Adipose tissue (tissue), 3 donors: ENCODE data around the gene CSTPP1. TPM values are rescaled to one million over a fixed set of nuclear protein-coding genes. Genes with fewer than 3 reads are reported as not detected.

ENCODE experiments used
- H3K27ac ChIP-seq: one replicate; pipeline ENCODE4 v1.5.1; 2013; ENCODE audit warnings: low read depth, low read length
- WGBS, 3 donors: extraction: QIAGEN DNeasy Blood & Tissue Kit; methylation state at CpG; one replicate each; pipeline ENCODE4 v1.1.7; 2013; 5-methylcytosine and 5-hydroxymethylcytosine counted together
- polyA plus RNA-seq, 3 donors: library from polyadenylated mRNA; stranded (reverse); fragments of 200-250 nt; gene quantifications; one replicate each; pipeline ENCODE4 v1.2.3, GENCODE V29; 2013
- donor health status: healthy with polysubstance abuse.
- donor health status: Bipolar disorder and iron deficiency.
- donor health status: healthy.

The CSTPP1 gene
- polyA plus RNA-seq, 3 donors = 10.2 to 26.9 (median 12.0) TPM

DNA sequence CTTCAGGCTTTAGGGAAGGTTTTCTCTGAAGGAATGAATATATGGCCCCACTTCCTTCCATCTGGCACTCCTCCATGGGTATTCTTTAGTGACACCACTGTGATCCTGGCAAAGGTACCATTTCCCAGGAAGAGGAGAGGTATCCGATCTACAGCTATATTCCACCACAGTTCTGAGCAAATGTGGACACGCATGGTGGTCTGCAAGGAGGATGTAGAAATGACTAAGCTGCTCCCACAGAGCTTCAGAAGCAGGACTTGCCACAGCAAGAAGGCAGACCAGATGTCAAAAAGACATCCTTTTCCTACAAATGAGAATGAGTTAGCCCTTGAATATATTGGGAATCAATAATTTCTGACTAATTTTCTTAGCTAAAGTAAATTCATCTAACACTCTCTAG, 194.6 kb downstream of the CSTPP1 start:
- 95 to 100% (median 97%) methylated on average over 2 of the region's 2 CpGs for WGBS, 3 donors
- no peak overlapping the region for H3K27ac ChIP-seq

DNA sequence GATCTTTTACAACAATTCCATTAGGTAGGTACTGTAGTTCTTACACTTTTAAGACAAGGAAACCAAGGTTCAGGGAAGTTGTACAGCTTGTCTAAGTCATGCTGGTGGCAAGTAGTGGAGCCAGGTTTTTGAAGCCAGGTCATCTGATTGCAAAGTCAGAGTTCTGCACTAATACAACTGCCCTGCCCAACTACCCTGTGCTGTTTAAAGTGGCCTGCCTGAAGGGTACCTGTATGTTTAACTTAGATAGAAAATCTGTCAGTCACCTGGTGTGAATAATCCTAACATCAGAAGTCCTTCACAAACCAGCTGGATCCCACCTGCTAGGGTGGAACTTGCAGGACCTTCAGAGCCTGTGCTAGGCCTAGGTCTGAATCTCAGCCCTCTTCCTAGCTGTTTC, 195.9 kb downstream of the CSTPP1 start:
- no peak overlapping the region for H3K27ac ChIP-seq

DNA sequence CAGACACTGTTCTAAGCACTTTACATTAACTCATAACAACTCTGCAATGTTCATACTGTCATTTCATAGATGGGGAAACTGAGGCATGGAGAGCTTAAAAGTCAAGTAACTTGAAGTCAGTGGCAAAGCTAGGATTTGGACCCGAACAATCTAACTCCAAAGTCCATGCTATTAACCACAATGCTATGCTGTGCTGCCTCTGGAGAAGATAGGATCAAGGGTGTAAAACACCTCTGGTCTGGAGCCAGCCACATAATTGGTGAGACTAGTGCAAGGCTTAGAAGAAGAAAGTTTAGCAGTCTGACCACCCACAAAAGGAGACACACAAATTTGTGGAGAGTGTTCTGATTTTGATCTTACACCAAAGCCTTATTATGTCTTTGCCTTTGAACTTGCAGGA, 196.4 kb downstream of the CSTPP1 start:
- WGBS, 3 donors = 39 to 89% (median 88%) methylated on average over 1 of the region's 1 CpG
- no peak overlapping the region for H3K27ac ChIP-seq

DNA sequence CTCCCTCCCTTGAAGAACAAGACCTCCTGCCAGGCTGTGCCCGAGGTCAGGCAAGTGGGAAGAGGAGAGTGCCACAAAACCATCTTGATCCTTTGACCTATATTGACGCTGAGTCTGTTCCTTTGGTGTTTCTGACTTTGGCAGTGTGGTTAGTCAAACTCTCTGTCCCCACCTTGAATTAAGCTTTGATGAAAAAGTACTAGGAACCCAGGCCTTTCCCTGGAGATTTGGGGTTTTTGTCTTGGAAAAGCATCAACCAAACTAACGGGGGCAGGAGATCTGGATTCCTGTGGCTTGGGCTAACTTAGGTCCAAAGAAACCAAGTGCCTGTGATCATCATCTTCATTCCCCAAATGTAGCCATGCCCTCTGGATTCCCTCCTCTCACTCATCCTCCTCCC, 199.8 kb downstream of the CSTPP1 start:
- 75 to 82% (median 76%) methylated on average over 3 of the region's 3 CpGs for WGBS, 3 donors
- no peak overlapping the region for H3K27ac ChIP-seq

DNA sequence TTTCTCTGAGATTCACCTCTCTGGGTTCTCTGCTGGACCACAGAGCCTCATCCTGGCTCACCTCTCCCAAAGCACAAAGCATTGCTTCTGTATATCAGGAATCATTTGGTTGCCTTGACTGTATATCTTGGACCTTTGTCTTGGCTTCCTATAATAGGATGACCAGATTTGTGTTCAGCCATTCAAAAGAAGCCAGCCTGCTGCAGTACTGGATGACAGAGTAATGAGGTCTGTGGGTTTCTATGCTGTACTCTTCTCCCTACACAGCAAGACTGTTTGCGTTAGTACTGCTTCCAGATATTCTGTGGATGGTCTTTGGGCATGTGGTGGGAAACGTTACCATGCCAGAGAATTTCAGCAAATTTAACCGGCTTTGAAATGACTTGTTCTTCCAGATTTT, 200.4 kb downstream of the CSTPP1 start:
- 91 to 97% (median 97%) methylated on average over 3 of the region's 3 CpGs for WGBS, 3 donors
- no peak overlapping the region for H3K27ac ChIP-seq

DNA sequence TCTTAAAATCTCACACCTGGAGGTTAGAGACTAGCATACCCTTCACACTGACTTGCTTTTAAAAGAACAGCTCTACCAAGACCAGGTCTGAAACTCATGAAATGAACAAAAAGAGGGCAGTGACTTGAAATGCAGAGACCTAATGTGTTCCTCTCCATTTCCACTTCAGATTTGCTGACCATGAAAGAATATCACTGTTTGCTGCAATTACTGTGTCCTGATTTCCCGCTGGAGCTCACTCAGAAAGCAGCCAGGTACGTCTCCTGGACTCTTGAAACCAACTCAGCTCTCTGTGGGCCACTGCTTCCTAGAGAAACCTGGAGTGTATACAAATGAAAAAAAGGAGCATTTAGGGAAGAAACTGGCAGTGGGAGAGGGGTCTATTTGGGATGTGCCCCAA, 200.9 kb downstream of the CSTPP1 start:
- H3K27ac ChIP-seq = no peak overlapping the region
- WGBS, 3 donors = 91 to 99% (median 92%) methylated on average over 2 of the region's 2 CpGs

DNA sequence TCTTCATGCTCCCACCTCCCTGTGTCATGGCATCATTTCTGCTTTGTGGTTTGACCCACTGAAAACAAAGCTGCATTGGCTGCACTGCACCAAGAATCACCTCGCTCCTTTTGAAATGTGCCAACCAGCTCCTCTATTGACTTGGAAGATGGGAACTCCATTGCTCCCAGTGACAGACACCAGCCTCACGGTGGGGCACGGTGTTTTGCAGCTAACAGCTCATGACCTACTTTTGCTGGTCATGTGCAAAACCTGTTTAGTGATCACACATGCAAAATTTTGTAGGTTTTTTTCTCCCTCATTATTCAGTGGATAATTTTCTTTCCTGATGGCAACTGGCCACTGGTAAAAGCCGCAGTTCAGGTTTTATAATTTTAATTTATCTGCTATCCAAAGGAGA, 203.3 kb downstream of the CSTPP1 start:
- no peak overlapping the region for H3K27ac ChIP-seq
- 58 to 90% (median 84%) methylated on average over 4 of the region's 4 CpGs for WGBS, 3 donors

DNA sequence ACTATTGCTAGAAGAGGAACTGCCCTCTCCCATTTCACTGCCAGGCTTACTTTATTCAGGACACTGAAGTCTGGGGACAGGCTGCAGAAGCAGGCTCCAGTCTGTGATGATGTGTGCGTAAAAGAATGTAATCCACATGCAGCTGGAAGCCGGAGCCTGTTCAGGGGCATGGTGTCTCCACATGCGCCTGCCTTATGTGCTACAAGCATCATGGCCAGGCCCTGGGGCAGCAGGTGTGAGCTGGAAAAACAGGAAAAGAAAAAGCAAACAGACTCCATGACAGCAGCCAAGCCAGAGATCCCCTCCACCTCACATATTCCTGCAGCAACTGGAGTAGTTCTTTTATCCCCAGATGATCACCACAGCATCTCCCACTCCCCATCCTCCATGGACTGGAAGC, 206.8 kb downstream of the CSTPP1 start:
- WGBS, 3 donors = 50 to 81% (median 67%) methylated on average over 3 of the region's 3 CpGs
- H3K27ac ChIP-seq = no peak overlapping the region

DNA sequence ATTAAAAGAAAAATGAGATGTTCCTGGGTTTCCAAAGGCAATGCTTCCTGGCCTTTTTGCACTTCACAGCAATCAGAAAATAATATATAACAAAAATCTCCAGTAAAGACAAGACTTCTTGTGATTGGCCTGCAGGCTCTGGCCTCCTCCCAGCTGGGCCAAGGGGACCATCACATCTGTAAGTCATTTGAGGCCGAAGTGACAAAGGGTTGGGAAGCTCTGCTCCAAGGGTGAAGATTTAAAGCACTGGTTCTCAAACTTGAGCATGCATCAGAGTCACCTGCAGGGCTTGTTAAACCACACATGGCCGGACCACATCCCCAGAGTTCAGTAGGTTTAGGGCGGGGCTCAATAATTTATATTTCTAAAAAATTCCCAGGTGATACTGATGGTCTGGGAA, 208.0 kb downstream of the CSTPP1 start:
- H3K27ac ChIP-seq = no peak overlapping the region
- WGBS, 3 donors = 85 to 91% (median 85%) methylated on average over 3 of the region's 3 CpGs

DNA sequence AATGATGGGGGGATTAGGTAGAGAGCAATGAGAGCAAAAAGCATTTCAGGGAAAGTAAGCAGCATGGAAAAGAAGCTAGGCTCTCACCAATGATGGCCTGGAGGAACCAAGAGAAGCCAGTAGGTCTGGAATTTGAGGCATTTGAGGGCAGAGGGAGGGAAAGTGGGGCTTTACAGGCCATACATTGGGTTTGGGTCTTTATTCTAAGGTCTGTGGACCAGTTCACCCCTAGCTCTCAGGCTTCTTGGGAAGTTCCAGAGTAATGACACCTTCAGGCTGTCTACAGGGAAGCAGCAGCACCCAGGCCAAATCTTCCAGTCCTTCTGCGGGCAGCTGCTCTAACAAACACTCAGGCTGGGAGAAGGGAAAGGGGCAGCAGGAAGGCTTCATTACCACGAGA, 210.7 kb downstream of the CSTPP1 start:
- 79 to 92% (median 91%) methylated on average over 2 of the region's 2 CpGs for WGBS, 3 donors
- H3K27ac ChIP-seq = no peak overlapping the region

DNA sequence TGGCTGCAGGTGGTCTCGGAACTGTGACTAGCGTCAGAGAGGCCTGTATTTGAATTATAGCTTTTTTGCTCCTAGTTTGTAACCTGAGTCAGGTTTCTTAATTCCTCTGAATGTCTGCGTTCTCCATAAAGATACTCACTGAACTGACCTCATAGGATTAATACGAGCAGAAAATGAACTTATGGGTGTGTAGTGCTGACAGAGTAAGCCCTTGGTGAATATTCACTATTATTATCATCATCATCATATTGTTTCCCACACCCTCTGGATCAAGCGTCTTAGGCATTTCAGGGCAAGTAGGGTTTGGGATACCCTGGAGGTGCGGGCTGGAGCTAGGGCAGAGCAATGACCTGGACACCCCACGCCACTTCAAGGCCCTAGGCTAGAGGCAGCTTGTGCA, 211.1 kb downstream of the CSTPP1 start:
- no peak overlapping the region for H3K27ac ChIP-seq
- WGBS, 3 donors = 96 to 97% (median 97%) methylated on average over 7 of the region's 7 CpGs

DNA sequence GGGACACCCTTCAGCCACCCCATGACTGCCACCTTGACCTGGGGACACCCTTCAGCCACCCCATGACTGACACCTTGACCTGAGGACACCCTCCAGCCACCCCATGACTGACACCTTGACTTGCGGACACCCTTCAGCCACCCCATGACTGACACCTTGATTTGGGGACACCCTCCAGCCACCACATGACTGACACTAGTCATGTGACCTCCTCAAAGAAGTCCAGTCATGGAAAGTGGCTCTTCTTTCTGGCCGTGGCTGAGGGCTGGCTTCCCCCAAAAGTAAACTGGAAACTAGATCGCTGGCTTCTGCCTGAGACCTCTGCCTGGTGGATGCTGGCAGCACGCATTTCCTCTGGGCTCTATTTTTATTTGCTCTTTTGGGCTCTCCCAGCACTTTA, 211.7 kb downstream of the CSTPP1 start:
- H3K27ac ChIP-seq = no peak overlapping the region
- 55 to 93% (median 87%) methylated on average over 4 of the region's 4 CpGs for WGBS, 3 donors

DNA sequence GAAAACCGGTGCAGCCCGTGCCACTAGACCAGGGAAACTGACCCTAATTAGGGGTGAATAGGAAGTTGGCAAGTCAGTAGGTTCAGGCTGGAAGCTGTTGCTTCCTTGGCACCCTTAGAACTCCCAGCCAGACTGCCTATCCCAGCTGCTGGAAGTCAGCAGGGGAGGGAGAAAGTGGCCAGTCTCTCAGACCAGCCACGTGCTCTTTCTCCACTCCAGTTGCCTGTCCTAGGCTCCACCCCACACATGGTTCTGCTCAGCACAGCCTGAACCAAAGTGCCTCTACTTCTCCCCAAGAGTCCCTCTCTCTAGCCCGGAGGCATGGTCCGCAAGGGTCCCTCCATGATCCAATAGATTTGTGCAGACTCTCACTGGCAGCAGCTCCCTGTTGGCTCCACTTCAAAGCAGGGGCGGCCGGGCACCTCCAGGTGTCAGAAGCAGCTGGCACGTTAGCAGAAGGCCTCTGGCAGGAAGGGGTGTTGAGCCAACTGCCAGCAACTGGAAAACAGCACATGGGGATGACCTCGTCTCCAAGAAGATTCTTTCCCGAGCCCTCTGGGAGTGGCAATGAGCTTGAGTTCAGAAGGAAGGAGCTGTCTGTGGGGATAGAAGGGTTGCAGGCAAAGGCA, 212.5 kb downstream of the CSTPP1 start:
- H3K27ac ChIP-seq = no peak overlapping the region
- WGBS, 3 donors = 29 to 67% (median 63%) methylated on average over 10 of the region's 10 CpGs

DNA sequence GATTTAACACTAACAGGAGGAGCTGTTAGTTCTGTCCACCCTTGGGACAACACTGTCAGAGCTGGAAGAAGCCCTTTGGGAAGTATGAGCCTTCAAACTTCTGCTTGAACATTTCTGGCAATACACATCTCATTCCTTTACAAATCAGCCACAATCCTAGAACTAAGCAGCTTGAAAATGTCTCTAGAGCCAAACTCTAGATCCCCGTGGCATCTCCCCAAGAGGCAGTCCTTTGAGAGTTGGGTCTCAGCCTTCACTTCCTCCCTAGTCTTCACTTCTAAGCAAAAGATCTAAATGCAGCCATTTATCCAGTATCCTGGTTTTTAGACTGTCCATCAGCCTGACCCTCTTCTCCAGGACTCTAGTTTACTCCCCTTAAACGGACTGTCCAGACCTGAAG, 213.2 kb downstream of the CSTPP1 start:
- H3K27ac ChIP-seq = no peak overlapping the region
- 49 to 73% (median 70%) methylated on average over 2 of the region's 2 CpGs for WGBS, 3 donors

DNA sequence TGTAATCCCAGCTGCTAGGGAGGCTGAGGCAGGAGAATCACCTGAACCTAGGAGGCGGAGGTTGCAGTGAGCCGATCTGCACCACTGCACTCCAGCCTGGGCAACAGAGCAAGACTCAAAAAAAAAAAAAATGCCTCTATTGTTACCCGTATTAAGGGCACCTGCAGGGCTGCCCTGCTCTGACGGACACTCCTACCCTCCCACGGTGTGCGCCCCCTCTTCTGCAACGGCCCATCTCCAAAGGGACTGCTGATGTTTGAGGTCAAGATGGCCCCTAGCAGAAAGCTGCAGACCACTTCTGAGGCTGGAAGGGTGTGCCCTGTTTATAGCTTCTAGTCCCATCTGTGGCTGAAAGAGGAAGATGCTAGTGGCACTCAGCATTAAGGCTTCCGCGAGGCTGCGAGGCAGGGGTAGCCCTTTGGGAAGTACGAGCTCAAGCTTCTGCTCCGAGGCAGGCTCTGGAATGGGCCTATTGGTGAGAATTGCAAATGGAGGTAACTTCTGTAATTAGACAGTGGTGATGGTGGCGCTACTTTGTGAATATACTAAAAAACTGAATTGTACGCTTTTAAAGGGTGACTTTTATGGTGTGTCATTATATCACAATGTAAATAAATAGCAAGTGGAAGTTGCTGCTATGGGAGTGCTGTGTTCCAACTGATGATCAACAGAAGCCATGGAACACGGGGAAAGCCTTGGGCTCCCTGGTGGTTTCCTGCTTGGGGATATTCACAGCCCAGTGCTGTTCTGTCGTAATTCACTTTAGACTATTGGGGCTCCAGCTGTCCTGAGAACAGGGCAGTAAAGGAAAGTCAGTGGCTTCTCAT, 215.8 kb downstream of the CSTPP1 start:
- H3K27ac ChIP-seq = no peak overlapping the region
- 72 to 84% (median 81%) methylated on average over 16 of the region's 16 CpGs for WGBS, 3 donors

DNA sequence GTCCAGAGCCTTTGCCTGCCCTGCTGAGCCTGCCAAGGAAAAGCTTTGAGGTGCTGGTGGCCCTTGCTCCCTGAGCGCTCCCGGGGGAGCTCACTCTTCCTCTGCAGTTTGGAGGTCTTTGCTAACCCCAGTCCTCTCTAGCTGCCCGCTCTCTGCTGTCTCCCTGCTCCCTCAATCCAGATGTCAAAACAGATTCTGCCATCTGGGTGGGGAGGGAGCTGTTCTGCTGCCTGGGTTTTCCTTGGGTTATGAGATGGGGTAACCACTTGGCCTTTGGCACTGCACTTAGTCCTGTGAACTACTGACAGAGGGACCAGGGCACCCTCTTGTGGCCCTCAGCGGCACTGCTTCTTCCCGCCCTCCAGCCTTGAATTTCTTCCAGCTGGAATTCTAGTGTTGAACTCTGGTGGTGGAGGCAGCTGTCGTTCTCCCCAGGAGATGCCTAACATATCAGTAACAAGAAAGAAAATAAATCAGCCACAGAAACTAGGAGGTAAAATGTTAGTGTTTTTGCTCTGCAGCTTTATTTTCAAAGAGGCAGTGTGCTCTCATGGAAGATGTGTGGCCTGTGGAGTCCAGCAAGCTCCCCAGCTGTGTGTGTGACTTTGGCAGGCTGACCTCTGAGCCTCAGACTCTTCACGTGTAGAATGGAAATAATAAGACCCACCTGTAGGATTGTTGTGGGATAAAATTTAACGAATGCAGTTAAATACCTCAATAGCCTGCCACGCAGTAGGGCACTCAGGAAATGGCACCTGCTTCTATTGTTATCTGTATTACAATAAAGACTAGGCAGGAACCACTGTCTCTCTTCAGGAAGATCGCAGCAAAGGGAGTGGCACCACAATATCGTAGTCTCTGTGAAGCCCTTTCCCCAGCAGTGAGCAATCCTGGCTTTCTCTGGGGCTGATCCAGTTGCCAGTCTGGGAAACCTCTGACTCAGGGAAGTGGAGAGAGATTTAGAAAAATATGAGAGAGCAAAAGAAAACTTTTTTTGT, 216.7 kb downstream of the CSTPP1 start:
- 32 to 46% (median 45%) methylated on average over 11 of the region's 11 CpGs for WGBS, 3 donors
- no peak overlapping the region for H3K27ac ChIP-seq

DNA sequence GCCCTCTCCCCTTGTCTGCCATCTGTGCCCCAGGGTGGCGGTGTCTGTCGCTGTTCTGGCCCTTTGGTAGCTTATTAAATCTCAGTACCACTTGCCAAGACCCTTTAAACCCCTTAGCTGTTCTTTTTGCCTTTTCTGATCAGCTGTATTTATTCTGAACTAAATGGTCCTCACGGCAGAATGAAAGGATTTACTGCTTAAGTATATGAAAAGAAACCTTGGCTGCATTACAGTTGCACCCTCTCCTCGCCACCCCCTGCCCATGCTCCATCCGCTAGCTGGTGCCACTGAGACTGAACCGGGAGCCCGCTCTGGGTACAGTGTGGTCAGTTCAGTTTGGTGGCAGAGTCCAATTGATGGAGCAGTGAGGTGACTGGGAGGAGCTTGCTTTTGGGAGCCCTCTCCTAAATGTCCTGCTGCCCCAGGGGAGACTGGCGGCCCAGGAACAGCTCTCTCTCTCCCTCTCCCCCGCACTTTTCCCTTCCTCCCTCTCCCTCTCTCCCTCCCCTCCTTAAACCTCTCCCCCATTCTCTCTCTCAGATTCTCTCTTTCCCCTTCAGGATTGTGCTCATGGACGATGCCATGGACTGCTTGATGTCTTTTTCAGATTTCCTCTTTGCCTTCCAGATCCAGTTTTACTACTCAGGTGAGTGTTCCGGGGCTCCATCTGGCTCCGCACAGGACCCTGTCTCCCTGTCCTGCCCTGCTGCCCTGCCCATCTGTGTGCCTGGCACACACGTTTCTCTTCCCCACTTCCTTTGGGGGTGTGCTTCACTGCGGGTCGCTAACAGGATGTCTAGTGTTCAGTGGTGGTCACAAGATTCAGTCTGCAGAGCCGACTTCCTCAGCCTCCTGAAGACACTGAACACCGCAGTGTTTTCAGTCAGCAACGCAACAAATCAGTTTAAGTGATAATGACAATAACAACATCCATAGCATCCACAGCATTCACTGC, 218.3 kb downstream of the CSTPP1 start:
- H3K27ac ChIP-seq = no peak overlapping the region
- 55 to 79% (median 62%) methylated on average over 18 of the region's 18 CpGs for WGBS, 3 donors

DNA sequence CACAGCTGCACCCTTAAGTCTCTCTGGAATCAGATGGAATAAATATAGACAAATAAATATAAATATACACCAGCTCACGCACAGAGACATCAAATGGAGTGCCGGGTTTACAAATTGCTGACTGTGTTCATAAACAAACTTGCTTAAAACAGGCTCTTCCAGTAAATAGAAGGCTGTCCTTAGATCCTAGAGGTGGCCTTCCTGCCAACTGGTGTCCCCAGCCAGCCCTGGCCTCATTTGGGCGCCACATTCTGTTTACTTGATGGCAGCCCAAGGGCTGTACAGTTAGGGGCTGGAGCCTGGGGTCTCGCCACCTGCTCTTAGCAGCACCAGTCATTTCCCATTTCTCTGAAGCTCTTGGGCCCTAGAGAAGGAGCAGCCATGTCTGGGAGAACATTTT, 219.3 kb downstream of the CSTPP1 start:
- 78 to 94% (median 88%) methylated on average over 4 of the region's 4 CpGs for WGBS, 3 donors
- no peak overlapping the region for H3K27ac ChIP-seq
